ENCODE measurements around the gene TMEM51.

Gene TMEM51

GRCh38 chr1:15222653-15223303 is 69.2 kb downstream of the TMEM51 start:
- DNase-seq = no peak

- DNase-seq = no peak
Measured at GRCh38 chr1:15224259-15224869, 70.8 kb downstream of the TMEM51 start.

- DNase-seq = no peak
Measured at GRCh38 chr1:15224974-15225373, 71.4 kb downstream of the TMEM51 start.

GRCh38 chr1:15225461-15225860 is 71.9 kb downstream of the TMEM51 start:
- DNase-seq = no peak

GRCh38 chr1:15226388-15227255 is 73.1 kb downstream of the TMEM51 start:
- no peak for DNase-seq

- no peak for DNase-seq
Measured at GRCh38 chr1:15229707-15230131, 76.2 kb downstream of the TMEM51 start.

GRCh38 chr1:15231714-15232201 is 78.2 kb downstream of the TMEM51 start:
- DNase-seq = no peak

- no peak for DNase-seq
Measured at GRCh38 chr1:15233689-15234088, 80.1 kb downstream of the TMEM51 start.

GRCh38 chr1:15236321-15236721 is 82.8 kb downstream of the TMEM51 start:
- no peak for DNase-seq

GRCh38 chr1:15236746-15237145 is 83.2 kb downstream of the TMEM51 start:
- no peak for DNase-seq

- DNase-seq = no peak
Measured at GRCh38 chr1:15238789-15239188, 85.2 kb downstream of the TMEM51 start.

GRCh38 chr1:15242766-15243165 is 89.2 kb downstream of the TMEM51 start:
- DNase-seq = no peak

- DNase-seq = no peak
Measured at GRCh38 chr1:15243275-15244043, 89.9 kb downstream of the TMEM51 start.

GRCh38 chr1:15244813-15245212 is 91.3 kb downstream of the TMEM51 start:
- no peak for DNase-seq

- DNase-seq = no peak
Measured at GRCh38 chr1:15245593-15246360, 92.2 kb downstream of the TMEM51 start.

- peak; percentile 50 for DNase-seq
Measured at GRCh38 chr1:15246960-15247614, 93.5 kb downstream of the TMEM51 start, which contains the start of gene FHAD1. Gene FHAD1, plus strand, starts transcription at chr1:15247223. Its CDS starts 4,562 bp downstream, at chr1:15251785.

GRCh38 chr1:15248216-15248615 is 94.7 kb downstream of the TMEM51 start:
- no peak for DNase-seq

GRCh38 chr1:15249081-15249480 is 95.5 kb downstream of the TMEM51 start:
- DNase-seq = no peak

GRCh38 chr1:15251857-15252835 is 98.6 kb downstream of the TMEM51 start:
- no peak for DNase-seq

GRCh38 chr1:15254559-15254958 is 101.0 kb downstream of the TMEM51 start:
- DNase-seq = no peak

All from T1000 (cell line).